Measurements from ENCODE around the gene ZFAND6.

ZFAND6 gene

GRCh38 chr15:80076321-80077318 is 17.1 kb downstream of the ZFAND6 start:
- no peak overlapping the region for H3K4me3 ChIP-seq (ENCODE audit: low read depth, low read length)
- CTCF ChIA-PET, result interaction anchor here (0.6 to 1.3 kb wide), 3 partner anchors 15 to 84 kb away, joined by 3 to 7 read pairs (median 3); no protein-coding TSS in a partner anchor
- POLR2A ChIA-PET, result no interaction called here
- no peak for TF ChIP-seq CTCF (IDR thresholded peaks at IDR 0.05; ENCODE audit: insufficient read depth, low read length, missing control alignments)
- no peak for DNase-seq (ENCODE audit: low read depth, low spot score)

GRCh38 chr15:80081390-80081789 is 21.9 kb downstream of the ZFAND6 start:
- TF ChIP-seq CTCF (IDR thresholded peaks at IDR 0.05; ENCODE audit: insufficient read depth, low read length, missing control alignments), result no peak
- ChIA-PET CTCF (interaction anchor here (1.5 to 1.7 kb wide), 2 partner anchors 9 to 10 kb away, joined by 3 to 6 read pairs; no protein-coding TSS in a partner anchor), POLR2A (no interaction called here)
- DNase-seq (ENCODE audit: low read depth, low spot score), result no peak
- H3K4me3 ChIP-seq (ENCODE audit: low read depth, low read length), result no peak overlapping the region

DNA sequence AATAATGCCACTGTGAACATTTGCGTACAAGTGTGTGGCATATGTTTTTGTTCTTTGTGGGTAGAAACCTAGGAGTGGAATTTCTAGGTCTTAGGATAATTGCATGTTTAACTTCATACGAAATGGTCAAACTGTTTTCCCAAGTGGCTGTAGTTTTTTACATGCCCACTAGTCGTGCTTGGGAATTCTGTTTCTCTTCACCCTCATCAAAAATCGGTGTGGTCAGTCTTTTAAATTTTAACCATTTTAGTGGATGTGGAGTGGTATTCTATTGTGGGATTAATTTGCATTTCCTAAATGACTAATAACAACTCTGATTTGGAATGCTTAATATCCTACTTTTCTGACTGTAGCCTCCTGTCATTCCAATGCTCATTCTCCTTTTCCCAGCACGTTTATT is 27.6 kb downstream of the ZFAND6 start:
- POLR2A ChIA-PET, result no interaction called here
- CTCF ChIA-PET, result interaction anchor here (1.2 to 1.4 kb wide), 3 partner anchors 10 to 25 kb away, joined by 3 to 6 read pairs (median 4); no protein-coding TSS in a partner anchor
- no peak for DNase-seq (ENCODE audit: low read depth, low spot score)
- peak; percentile 16 for TF ChIP-seq CTCF (IDR thresholded peaks at IDR 0.05; ENCODE audit: insufficient read depth, low read length, missing control alignments)
- H3K4me3 ChIP-seq (ENCODE audit: low read depth, low read length), result no peak overlapping the region

- H3K4me3 ChIP-seq (ENCODE audit: low read depth, low read length), result no peak overlapping the region
- ChIA-PET POLR2A (no interaction called here), CTCF (interaction anchor here (1.2 to 1.4 kb wide), 4 partner anchors 8 to 21 kb away, joined by 3 to 6 read pairs (median 6); no protein-coding TSS in a partner anchor)
- DNase-seq (ENCODE audit: low read depth, low spot score), result no peak
- TF ChIP-seq CTCF (IDR thresholded peaks at IDR 0.05; ENCODE audit: insufficient read depth, low read length, missing control alignments), result no peak
Observed at GRCh38 chr15:80090041-80090440, 30.6 kb downstream of the ZFAND6 start.

GRCh38 chr15:80090879-80091503 is 31.5 kb downstream of the ZFAND6 start:
- no peak for DNase-seq (ENCODE audit: low read depth, low spot score)
- peak; percentile 11 for TF ChIP-seq CTCF (IDR thresholded peaks at IDR 0.05; ENCODE audit: insufficient read depth, low read length, missing control alignments)
- CTCF ChIA-PET, result interaction anchor here (0.6 to 1.8 kb wide), 7 partner anchors 10 to 34 kb away, joined by 3 to 7 read pairs (median 3); no protein-coding TSS in a partner anchor
- no peak overlapping the region for H3K4me3 ChIP-seq (ENCODE audit: low read depth, low read length)
- POLR2A ChIA-PET, result no interaction called here

Measured in AG04449 (cell line).